GM19193 (cell line): ENCODE results near the gene FBXL15.
A peak's percentile ranks its signal among the peaks of the same experiment; 100 is the strongest.

Experiments used
- POLR2A ChIP-seq: IDR thresholded peaks from 4 replicates; pipeline ENCODE4 v1.6.1; 2011; ENCODE audit not compliant: insufficient read depth, insufficient read length; ENCODE audit errors: extremely low read depth

Gene FBXL15

DNA sequence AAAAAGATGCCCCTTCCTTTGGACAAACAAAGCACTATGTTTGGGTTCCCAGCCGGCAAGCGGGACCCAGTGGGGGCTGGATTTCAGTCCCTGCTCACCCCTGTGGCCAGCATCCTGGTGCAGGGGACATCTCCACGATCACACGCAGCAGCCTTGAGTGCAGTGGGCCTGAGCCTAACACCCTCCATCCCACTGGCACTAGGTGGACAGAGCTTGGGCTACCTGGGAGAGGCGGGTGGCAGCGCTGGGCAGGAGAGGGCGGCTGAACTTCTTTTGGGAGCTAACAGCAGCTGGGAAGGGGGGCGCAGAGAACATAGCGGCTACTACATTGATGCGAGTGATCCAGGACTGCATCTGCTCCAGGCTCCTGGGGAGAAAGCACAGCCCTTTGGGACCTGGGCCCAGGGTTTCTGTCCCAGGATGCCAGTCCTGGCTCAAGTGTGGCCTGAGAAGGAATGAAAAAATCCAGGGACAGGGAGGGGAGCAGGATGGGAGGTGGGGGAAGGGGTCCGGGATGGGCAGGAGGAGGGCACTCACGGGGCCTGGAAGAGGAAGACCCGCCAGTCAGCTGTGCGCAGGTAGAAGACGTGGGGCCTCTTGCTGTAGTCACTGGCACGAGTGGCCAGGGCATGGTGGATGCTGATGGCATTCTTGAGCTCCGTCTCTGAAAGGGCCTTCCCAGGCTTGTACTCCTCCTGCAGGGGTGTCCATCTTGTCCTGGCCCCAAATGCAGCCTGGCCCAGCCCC lies 16.1 kb upstream of the FBXL15 start:
- TF ChIP-seq POLR2A, result peak; percentile 54

DNA sequence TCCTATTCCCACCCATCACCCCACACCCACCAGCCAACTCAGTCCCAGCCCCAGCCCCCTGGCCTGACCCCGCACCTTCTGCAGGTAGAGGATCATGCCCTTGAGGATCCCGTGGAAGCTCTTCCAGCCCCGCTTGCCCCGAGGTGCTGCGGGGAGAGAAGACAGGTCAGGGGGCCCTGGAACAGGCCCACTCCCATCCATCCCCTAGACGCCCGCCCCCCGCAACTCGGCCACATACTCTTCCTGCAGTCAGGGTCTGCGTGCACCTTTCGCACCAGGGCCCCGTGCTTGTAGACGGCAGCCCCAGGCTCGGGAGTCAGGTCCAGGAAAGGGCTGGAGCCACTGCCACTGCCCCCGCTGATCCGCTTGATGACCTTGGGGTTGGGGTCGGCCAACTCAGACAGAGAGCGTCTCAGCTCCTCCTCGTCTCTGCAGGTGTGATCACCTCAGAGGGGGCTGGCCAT lies 15.5 kb upstream of the FBXL15 start:
- TF ChIP-seq POLR2A, result no peak

DNA sequence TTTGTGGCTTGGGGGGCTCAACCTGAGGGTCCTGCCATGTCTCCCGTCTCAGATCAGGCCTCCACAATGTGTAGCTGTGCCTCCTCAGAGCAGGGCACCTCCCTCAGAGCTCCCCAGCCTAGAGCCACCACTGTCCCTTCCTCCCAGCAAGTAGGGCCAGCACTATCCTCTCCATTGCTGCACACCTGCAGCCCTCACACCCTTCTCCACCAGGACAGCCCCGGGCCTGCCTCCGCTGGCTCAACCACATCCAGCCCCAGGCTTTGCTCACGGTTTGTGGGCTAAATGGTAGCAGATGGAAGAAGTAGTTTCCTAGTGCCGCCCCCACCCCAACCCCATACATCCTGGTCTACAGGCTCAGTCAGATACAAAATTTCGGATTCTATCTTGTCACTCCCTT lies 15.0 kb upstream of the FBXL15 start:
- TF ChIP-seq POLR2A, result peak; percentile 15

DNA sequence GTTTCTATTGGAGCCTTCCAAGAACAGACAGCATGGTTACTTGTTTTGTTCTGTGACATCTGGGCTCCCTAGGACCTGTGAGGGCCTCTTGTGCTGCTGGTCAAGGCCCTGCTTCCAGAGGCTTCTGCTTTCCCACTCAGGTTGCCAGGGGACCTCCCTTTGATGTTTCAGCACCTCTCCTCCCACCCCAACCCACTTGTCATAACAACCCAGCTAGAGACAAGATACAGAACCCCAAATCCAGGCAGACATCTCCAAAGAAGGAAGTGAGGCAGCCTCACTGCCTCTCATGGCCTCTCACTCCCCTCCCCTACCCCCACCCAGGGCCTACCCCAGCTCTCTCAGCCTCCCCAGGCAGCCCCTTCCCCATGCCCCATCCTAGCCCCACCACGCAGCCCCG lies 13.8 kb upstream of the FBXL15 start:
- TF ChIP-seq POLR2A, result no peak

DNA sequence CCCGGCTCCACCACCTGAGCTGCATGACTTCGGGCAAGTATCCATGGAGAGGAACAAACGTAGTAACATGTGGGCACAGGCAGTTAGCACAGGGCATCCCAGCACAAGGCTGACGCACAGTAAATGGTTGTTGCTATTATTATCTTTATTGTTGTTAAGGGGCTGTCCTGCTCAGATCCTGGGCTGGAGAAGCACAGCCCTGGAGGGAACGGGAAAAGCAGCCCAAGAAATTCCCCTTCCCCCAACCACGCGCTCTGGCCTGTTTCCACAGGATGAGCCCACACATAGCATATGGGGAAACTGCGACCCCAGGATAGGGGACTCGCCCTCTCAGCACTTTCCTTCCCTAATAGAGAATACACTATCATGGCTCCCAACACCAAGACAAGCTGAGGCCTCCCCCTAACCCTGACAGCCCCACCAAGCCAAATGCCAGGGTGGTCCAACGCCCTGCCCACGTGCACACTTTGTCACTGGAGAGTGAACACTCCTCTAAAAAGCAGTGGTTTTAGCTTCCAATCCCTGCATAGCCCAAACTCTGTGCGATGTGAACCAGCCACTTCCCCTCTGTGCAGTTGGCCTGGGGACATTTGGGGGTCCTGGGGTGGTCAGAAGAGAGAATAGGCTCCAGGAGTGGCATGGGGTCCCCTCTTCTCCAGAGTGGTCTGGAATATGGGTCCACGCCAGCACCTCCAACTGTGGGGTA lies 13.1 kb upstream of the FBXL15 start:
- peak; percentile 20 for TF ChIP-seq POLR2A

DNA sequence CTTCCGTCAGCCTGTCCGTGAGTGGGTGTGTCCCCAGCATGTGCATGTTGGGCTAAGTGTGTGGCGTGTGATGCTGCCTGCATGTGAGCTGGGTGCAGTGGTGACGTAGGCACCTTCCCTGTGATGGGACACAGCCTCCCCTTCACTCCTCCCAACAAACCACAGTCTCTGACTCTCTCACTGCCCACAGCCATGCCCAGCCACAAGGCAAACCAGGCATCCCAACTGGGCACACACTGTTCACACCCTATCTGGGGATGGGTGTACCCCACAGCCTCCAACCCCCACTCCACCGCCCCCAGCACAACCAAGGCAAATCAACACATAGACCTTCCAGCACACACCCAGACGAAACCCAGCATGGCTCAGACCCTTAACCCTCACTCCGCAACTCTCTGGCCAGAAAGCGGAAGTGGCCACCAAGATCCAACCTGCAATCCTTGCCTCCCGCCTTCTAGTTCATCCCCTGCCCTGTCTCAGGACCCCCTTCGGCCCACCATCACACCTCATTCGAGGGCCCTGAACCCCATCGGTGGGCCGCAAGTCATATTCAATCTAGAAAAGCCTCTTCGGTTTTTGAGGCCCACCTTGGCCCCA lies 12.4 kb upstream of the FBXL15 start:
- TF ChIP-seq POLR2A, result no peak

DNA sequence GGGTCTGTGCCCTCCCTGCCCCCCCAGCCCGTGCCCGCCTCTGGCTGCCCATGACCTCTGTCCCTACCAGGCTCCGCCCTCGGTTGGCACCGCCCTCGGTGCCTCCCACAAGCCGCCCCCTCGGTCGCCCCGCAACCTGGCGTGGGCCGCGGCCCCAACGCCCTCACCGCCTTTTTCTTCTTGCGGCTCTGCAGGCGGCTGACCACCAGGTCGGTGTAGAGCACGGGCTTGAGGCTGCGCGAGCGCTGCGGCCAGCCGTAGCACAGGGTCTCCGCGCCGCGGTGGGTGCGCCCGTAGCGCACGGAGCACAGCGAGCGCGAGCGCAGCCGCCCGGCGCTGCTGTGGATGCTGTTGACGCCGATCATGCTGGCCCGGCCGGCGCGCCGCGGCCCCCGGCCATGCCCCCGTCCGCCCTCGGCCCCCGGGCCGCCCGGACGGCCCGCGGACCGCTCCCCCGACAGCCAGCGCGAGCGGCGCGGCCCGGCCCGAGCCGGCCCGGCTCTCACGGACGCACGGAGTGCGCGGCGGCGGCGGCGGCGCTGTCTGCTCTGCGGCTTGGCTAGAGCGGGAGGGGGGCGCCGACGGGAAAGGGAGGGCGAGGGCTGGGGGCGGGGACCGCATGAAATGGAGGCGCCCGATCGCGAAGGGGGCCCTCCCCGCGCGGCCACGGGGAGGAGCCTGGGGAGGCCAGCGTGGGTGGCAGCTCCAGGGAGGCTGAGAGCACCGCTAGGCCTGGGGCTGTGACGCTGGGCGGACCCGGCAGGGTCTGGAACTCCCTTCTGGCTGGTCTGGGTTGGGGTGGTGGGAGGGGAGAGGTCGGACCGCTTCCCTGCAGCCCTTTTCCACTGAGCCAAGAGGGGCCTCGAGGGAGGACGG lies 11.7 kb upstream of the FBXL15 start:
- no peak for TF ChIP-seq POLR2A

DNA sequence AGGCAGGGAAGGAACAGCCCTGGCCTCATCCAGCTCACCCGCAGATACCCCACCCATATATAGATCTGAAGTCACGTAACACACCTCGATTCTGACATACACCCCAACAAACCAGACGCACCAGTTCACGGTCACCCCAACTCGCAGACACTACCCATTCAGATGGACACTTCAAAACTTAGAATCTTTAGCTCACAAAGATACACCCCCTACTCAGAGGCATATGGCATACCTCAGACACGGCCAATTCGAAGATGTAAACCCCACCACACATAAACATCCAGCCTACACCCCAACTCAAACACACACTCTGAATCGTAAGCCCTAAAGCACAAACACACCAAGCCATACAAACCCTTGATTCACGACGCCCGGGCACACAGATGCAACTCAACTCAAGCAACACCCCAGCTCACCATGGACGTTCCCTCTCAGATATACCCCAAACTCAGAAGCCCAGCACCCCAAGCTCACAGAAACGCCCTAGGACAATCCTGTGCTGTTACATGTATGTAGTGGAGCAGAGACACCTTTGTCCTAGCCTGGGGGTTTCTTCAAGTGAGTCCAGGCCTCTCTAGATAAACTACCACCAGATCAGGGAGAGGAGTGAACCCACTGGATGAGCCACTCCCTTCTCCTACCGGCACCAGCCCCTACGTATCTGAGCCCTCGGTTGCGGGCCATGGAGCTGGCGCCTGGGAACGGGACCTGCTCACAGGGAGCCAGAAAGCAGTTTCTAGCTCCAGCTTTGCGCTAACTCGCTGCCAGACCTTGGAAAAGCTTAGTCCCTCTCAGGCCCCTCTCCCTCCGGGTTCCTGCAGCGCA lies 10.8 kb upstream of the FBXL15 start:
- TF ChIP-seq POLR2A, result no peak

DNA sequence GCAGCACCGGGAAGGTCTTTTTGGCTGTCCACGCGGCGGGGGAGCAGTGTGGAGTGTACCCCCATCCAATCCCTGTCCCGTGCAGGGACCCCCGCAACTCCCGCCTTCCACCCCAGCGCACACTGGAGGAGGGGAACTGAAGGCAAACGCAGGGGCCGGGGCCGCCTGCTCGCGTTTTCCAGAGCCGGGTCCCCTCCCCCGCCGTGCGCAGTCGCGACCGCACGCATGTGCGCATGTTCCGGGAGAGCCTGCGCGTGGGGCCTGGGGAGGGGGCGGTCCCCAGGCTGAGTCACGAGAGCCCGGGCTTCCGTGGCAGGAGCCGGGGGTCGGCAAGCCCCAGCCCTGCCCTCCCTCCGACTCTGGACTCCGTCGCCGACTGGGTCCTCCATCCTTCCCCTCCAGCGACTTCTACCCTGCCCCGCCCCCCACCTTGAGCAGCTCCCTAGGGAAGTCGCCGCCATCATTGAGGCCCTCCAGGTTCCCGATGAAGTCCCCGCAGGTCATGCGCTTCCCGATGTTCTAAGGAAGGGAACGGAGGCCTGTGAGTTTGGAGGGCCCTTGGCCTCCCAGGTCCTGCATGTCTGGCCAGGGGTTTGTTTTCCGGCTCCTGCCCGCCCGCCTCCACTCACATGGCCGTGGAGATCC lies 10.1 kb upstream of the FBXL15 start:
- no peak for TF ChIP-seq POLR2A

DNA sequence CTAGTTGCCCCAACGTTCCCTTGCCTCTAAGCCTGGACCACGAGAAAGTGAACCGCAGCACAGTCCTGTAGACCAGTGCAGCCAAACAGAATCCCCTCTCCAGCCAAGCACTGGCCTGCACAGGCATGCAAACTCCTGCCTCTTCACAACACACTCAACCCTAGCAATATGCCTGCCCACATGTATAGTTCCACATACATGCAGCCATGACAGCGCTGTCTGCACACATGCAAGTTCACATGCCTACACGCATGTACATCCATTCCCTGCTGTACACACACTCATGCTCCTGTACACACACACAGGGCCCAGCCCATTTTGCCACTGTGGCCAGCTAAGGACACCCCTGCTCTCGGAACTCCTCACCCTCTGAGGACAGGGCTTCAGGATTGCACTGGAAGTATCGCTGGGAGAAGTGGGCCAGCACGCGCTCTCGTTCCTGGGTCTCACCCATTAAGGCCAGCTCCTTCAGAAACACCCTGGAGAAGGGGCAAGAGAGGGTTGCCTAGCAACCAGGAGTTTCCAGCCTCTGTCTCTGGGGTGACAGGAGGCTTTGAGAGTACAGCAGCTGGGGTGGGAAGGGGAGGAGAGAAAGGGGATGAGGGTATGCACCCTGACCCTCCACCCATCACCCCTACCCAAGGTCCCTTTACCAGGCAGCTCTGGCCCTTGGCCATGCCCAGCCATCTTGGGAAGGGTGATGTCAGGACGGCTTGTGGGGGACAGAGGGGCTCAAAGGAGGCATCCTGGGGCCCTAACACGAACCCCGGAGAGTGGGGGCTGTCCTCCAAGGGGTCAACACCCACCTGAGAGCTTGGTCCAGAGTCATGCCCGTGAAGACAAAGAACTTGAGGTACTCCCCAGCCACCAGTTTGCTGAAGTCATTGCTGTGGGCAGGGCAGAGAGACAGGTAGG lies 9.0 kb upstream of the FBXL15 start:
- no peak for TF ChIP-seq POLR2A

DNA sequence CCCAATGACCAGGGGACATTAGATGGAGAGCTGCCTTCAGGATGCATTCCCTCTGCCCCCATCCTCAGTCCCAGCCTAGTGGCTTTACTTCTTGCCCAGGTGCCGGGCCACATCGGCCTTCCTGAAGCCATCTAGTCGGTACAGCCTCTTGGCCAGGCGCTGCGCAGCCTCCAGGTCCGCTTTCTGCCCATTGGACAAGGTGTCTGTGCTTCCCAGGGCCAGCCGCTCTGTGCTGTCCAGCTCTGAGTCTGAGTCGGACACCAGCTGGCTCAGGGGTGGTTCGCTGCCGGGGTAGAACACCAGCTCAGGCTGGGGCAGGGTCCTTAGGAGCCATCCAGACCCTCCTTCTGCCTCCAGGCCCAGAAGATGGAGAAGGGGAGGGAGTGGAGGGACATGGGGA lies 8.3 kb upstream of the FBXL15 start:
- TF ChIP-seq POLR2A, result no peak

DNA sequence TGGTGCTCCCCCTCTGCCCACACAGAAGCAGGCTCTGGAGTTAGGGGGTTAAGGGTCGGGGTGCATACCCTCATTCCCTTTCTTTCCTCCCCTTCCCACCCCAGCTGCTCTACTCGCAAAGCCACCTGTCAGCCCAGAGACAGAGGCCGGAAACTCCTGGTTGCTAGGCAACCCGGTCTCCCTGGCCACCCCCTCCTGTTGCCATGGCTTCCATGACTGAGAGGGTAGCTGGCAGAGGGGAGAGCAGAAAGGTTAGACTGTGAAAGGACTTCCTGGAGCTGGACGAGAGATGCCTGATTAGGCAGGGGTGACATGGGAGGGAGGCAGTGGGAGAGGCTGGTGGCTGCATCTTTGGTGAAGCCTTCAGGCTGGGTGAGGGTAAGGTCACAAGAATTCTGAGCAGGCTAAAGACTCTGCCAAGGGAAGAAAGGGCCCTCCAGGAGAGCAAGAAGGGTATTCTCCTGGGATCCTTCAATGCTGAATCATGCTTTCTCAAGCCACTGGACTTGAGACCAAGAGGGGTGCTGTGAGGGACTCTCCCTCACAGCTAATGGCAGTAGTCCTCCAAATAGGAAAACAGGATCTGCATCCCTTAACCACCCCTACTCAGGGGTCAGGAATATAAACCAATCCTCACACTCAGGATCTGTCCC lies 7.5 kb upstream of the FBXL15 start:
- TF ChIP-seq POLR2A, result no peak
